HepG2 (cell line): ENCODE measurements around the gene ATP11A. TPM values are rescaled to one million over a fixed set of nuclear protein-coding genes. Genes with fewer than 3 reads are reported as not detected.
A peak's percentile ranks its signal among the peaks of the same experiment; 100 is the strongest.

ENCODE experiments used
- AKAP8 ChIP-seq: sonication (generic); formaldehyde crosslinking; IDR thresholded peaks from 2 replicates; pipeline ENCODE4 v1.5.1; 2020; ENCODE audit warnings: mild to moderate bottlenecking, missing genetic modification reagents
- BORCS8-MEF2B ChIP-seq: sonication (generic); formaldehyde crosslinking; IDR thresholded peaks from 2 replicates; pipeline ENCODE4 v1.8.0; 2022; ENCODE audit warnings: mild to moderate bottlenecking, missing genetic modification reagents
- DR1 ChIP-seq: sonication (generic); formaldehyde crosslinking; IDR thresholded peaks from 2 replicates; pipeline ENCODE4 v1.8.0; 2021; ENCODE audit warnings: mild to moderate bottlenecking, missing genetic modification reagents, inconsistent platforms
- ELF3 ChIP-seq: IDR thresholded peaks from 2 replicates; pipeline ENCODE4 v1.6.1; 2016; ENCODE audit warnings: missing genetic modification reagents, missing compliant biosample characterization
- HNRNPL ChIP-seq: fragments of 200-400 bp; formaldehyde crosslinking; IDR thresholded peaks from 2 replicates; pipeline ENCODE4 v1.6.1; 2017; ENCODE audit warnings: mild to moderate bottlenecking, low read depth, low read length
- HOXA3 ChIP-seq: sonication (generic); formaldehyde crosslinking; IDR thresholded peaks from 2 replicates; pipeline ENCODE4 v1.5.0; 2020; ENCODE audit warnings: missing genetic modification reagents
- MIXL1 ChIP-seq: IDR thresholded peaks from 2 replicates; pipeline ENCODE4 v1.6.1; 2016
- NONO ChIP-seq, 2 experiments: fragments of 450-650 bp in 1 of 2; sonication (generic) in 1 of 2; formaldehyde crosslinking in 1 of 2; IDR thresholded peaks in 1 of 2; conservative IDR thresholded peaks in 1 of 2; 2 replicates each; pipeline versions ENCODE4 v1.6.1 to v1.8.0; 2017 to 2022; ENCODE audit warnings: mild to moderate bottlenecking in 1 of 2, missing genetic modification reagents in 1 of 2, moderate library complexity in 1 of 2
- PITX1 ChIP-seq: sonication (generic); formaldehyde crosslinking; IDR thresholded peaks from 2 replicates; pipeline ENCODE4 v1.5.1; 2020; ENCODE audit warnings: mild to moderate bottlenecking, missing genetic modification reagents
- PPARG ChIP-seq: conservative IDR thresholded peaks from 2 replicates; pipeline ENCODE4 v1.6.1; 2016; ENCODE audit warnings: missing biosample characterization, missing genetic modification reagents
- SAP130 ChIP-seq: IDR thresholded peaks from 2 replicates; pipeline ENCODE4 v1.6.1; 2016; ENCODE audit warnings: low read depth
- STAG1 ChIP-seq: sonication (generic); formaldehyde crosslinking; IDR thresholded peaks from 2 replicates; pipeline ENCODE4 v1.4.0; 2020; ENCODE audit warnings: missing genetic modification reagents
- TBX3 ChIP-seq: fragments of 450-650 bp; IDR thresholded peaks from 2 replicates; pipeline ENCODE4 v1.6.1; 2017; ENCODE audit warnings: antibody characterized with exemption, mild to moderate bottlenecking, inconsistent platforms, borderline replicate concordance
- THAP11 ChIP-seq: IDR thresholded peaks from 2 replicates; pipeline ENCODE4 v1.6.1; 2016; ENCODE audit warnings: missing biosample characterization, missing genetic modification reagents
- ZMAT5 ChIP-seq: sonication (generic); formaldehyde crosslinking; IDR thresholded peaks from 2 replicates; pipeline ENCODE4 v1.5.0; 2020; ENCODE audit warnings: mild to moderate bottlenecking, low read depth, missing genetic modification reagents, borderline replicate concordance
- ZMYM2 ChIP-seq: sonication (generic); formaldehyde crosslinking; IDR thresholded peaks from 2 replicates; pipeline ENCODE4 v1.8.0; 2022; ENCODE audit warnings: mild to moderate bottlenecking, missing genetic modification reagents
- ZNF121 ChIP-seq: sonication (generic); formaldehyde crosslinking; IDR thresholded peaks from 2 replicates; pipeline ENCODE4 v1.5.0; 2020; ENCODE audit warnings: mild to moderate bottlenecking, missing genetic modification reagents
- ZNF3 ChIP-seq: IDR thresholded peaks from 2 replicates; pipeline ENCODE4 v1.7.0; 2017; ENCODE audit warnings: inconsistent platforms
- ZNF331 ChIP-seq: sonication (generic); formaldehyde crosslinking; IDR thresholded peaks from 2 replicates; pipeline ENCODE4 v1.4.0; 2020; ENCODE audit warnings: missing genetic modification reagents
- ZNF350 ChIP-seq: sonication (generic); formaldehyde crosslinking; IDR thresholded peaks from 2 replicates; pipeline ENCODE4 v1.4.0; 2020; ENCODE audit warnings: mild to moderate bottlenecking, low read depth, missing genetic modification reagents, borderline replicate concordance
- ZNF570 ChIP-seq: sonication (generic); formaldehyde crosslinking; IDR thresholded peaks from 2 replicates; pipeline ENCODE4 v1.4.0; 2020; ENCODE audit warnings: mild to moderate bottlenecking, missing genetic modification reagents, borderline replicate concordance
- ZNF687 ChIP-seq: sonication (generic); formaldehyde crosslinking; IDR thresholded peaks from 2 replicates; pipeline ENCODE4 v1.5.1; 2020; ENCODE audit warnings: mild to moderate bottlenecking, missing genetic modification reagents, moderate library complexity
- ZNF768 ChIP-seq: sonication (generic); formaldehyde crosslinking; IDR thresholded peaks from 2 replicates; pipeline ENCODE4 v1.4.0; 2020; ENCODE audit warnings: missing genetic modification reagents
- ZSCAN30 ChIP-seq: sonication (generic); formaldehyde crosslinking; IDR thresholded peaks from 2 replicates; pipeline ENCODE4 v1.5.0; 2020; ENCODE audit warnings: mild to moderate bottlenecking, missing genetic modification reagents
- polyA plus RNA-seq, 8 experiments: library from polyadenylated mRNA; depleted of rRNA in 3 of 8; stranded (reverse) in 7 of 8; unstranded in 1 of 8; fragments of >200 nt; fragmentation: Illumina TruSeq in 4 of 8; extraction: Trizol in 4 of 8; gene quantifications; 2 replicates each; pipeline versions ENCODE4 v1.2.1 to v1.2.3, GENCODE V29; 2011 to 2016; ENCODE audit warnings: low read depth in 4 of 8, missing spikeins in 1 of 8, mixed read lengths in 1 of 8; ENCODE audit not compliant: insufficient read depth in 1 of 8
- total RNA-seq, 5 experiments: library from RNA; depleted of rRNA; stranded (reverse); fragments of >200 nt; fragmentation: Illumina TruSeq; extraction: Trizol; gene quantifications; 2 replicates each; pipeline ENCODE4 v1.2.3, GENCODE V29; 2016; ENCODE audit warnings: low read depth in 1 of 5
- TF ChIP-seq, protein P1 (sequence below): sonication (generic); formaldehyde crosslinking; IDR thresholded peaks from 2 replicates; pipeline ENCODE4 v1.5.0; 2020; ENCODE audit warnings: missing genetic modification reagents, mild to moderate bottlenecking, borderline replicate concordance
- TF ChIP-seq, protein P2 (sequence below): sonication (generic); formaldehyde crosslinking; IDR thresholded peaks from 2 replicates; pipeline ENCODE4 v1.4.0; 2020; ENCODE audit warnings: mild to moderate bottlenecking, low read depth, missing genetic modification reagents

ATP11A gene
- total and polyA plus RNA-seq, 2 of the 13 experiments (the other 11 are each of a cell fraction or from before 2014, with no cell fraction given): 18.4 to 20.1 TPM

GRCh38 chr13:112885782-112886268 is 196.0 kb downstream of the ATP11A start (continued):
- TF ChIP-seq, protein P1, sequence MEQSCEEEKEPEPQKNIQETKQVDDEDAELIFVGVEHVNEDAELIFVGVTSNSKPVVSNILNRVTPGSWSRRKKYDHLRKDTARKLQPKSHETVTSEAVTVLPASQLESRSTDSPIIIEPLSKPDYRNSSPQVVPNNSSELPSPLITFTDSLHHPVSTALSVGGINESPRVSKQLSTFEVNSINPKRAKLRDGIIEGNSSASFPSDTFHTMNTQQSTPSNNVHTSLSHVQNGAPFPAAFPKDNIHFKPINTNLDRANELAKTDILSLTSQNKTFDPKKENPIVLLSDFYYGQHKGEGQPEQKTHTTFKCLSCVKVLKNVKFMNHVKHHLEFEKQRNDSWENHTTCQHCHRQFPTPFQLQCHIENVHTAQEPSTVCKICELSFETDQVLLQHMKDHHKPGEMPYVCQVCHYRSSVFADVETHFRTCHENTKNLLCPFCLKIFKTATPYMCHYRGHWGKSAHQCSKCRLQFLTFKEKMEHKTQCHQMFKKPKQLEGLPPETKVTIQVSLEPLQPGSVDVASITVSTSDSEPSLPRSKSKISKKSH (CRISPR knock-in tag): peak; percentile 82
- TF ChIP-seq HOXA3 (CRISPR knock-in tag) (peak; percentile 70), STAG1 (CRISPR knock-in tag) (no peak; the same call in 1 of the 2 replicates), ZSCAN30 (CRISPR knock-in tag) (no peak), BORCS8-MEF2B (CRISPR knock-in tag) (peak; percentile 81), ZNF350 (CRISPR knock-in tag) (peak; percentile 81; the same call in 1 of the 2 replicates), MIXL1 (CRISPR knock-in tag) (no peak), TBX3 (no peak), ZNF687 (peak; percentile 96), ZNF121 (CRISPR knock-in tag) (no peak), ZNF570 (no peak), NONO (IDR thresholded peaks at IDR 0.05) (no peak), NONO (CRISPR knock-in tag; conservative IDR thresholded peaks at IDR 0.05) (peak; percentile 75; the same call in 1 of the 2 replicates), PITX1 (CRISPR knock-in tag) (peak; percentile 63), ZMYM2 (CRISPR knock-in tag) (peak; percentile 51; the same call in 1 of the 2 replicates), ELF3 (CRISPR knock-in tag) (peak; percentile 12; the same call in 1 of the 2 replicates), ZMAT5 (CRISPR knock-in tag) (no peak), THAP11 (CRISPR knock-in tag) (no peak), HNRNPL (peak; percentile 73; the same call in 1 of the 2 replicates), DR1 (0 out of 2 replicates have a peak, but pooled peaks have one; percentile 17), SAP130 (CRISPR knock-in tag) (peak; percentile 58; the same call in 1 of the 2 replicates), ZNF331 (CRISPR knock-in tag) (peak; percentile 59; the same call in 1 of the 2 replicates), ZNF3 (CRISPR knock-in tag) (no peak), AKAP8 (peak; percentile 92), ZNF768 (peak; percentile 58; the same call in 1 of the 2 replicates), PPARG (CRISPR knock-in tag) (no peak)
- TF ChIP-seq, protein P2, sequence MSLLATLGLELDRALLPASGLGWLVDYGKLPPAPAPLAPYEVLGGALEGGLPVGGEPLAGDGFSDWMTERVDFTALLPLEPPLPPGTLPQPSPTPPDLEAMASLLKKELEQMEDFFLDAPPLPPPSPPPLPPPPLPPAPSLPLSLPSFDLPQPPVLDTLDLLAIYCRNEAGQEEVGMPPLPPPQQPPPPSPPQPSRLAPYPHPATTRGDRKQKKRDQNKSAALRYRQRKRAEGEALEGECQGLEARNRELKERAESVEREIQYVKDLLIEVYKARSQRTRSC (CRISPR knock-in tag): no peak
